ENCODE measurements around the gene HOXD4. TPM values are rescaled to one million over a fixed set of nuclear protein-coding genes. Genes with fewer than 3 reads are reported as not detected.

HOXD4 gene
- total and polyA plus RNA-seq, 2 of the 4 experiments (the other 2 are of a cell fraction) = not detected

DNA sequence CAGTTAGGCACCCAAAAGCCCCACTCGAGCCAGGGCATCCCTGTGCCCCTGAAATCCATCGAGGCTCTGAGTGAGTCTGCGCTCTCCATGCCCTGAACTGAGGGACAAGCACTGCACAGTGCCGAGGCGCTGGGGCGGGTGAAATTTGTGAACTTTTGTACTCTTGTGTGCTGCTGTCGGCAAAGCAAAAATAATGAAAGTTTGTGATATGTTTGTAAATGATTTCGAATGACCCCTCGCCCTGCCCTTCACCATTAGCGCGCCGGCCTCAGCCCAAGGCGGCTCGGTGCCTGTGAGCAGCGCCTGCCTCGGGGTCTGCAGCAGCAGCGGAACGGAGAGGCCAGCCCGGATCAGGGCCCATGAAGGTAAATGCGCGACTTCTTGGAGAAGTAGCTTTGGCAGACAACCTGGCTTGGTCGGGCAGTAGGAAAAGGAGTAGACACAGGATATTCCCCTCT lies 1.8 kb upstream of the HOXD4 start:
- 8% methylated on average over 12 of the region's 22 CpGs; no CpG with 5 or more reads in 1 of the 2 experiments for WGBS, 2 experiments (ENCODE audit: extremely low coverage in 2 of 2, insufficient read length in 1 of 2)
- no peak overlapping the region for H3K9ac ChIP-seq (ENCODE audit: low read depth, low read length)
- H2BK15ac ChIP-seq (ENCODE audit: low read depth, low read length) = no peak overlapping the region
- no peaks in the 10 kb centered on the region for H4K20me1 ChIP-seq (ENCODE audit: insufficient read depth, low read length)
- H2AK5ac ChIP-seq (ENCODE audit: low read depth, low read length) = no peak overlapping the region
- no peak overlapping the region for H3K18ac ChIP-seq (ENCODE audit: low read depth, low read length)
- ChIA-PET CTCF (no interaction called here), POLR2A (ENCODE audit: unreplicated experiment) (no interaction called here)
- DNase-seq (no peak), ATAC-seq (ENCODE audit: low read depth) (no peak)
- no peak overlapping the region for H2BK20ac ChIP-seq (ENCODE audit: low read depth, low read length)
- no peak overlapping the region for H3K27ac ChIP-seq (ENCODE audit: insufficient read depth, low read length)
- no peak overlapping the region for H3K4me3 ChIP-seq (ENCODE audit: insufficient read depth, low read depth, low read length)
- no peaks in the 10 kb centered on the region for H3K36me3 ChIP-seq (ENCODE audit: control insufficient read depth, insufficient read depth, low read length)
- H3K14ac ChIP-seq (replicated peaks; ENCODE audit: low read depth, low read length) = no peak overlapping the region
- H2BK120ac ChIP-seq (ENCODE audit: low read depth, low read length) = no peak overlapping the region
- no peaks in the 10 kb centered on the region for H3K4me1 ChIP-seq (ENCODE audit: control insufficient read depth, insufficient read depth, low read length)
- H3K9me1 ChIP-seq (ENCODE audit: insufficient read depth, low read length) = no peaks in the 10 kb centered on the region
- H3K23ac ChIP-seq (ENCODE audit: low read depth, low read length) = no peak overlapping the region
- no peak overlapping the region for H4K5ac ChIP-seq (ENCODE audit: low read depth, low read length)
- no TSS peak for BruUV-seq (replicated peaks)
- H4K8ac ChIP-seq (ENCODE audit: low read depth in 2 of 2, low read length in 2 of 2) = no peak overlapping the region
- no peak overlapping the region for H2AFZ ChIP-seq (replicated peaks; ENCODE audit: low read length, poor library complexity)
- no peak overlapping the region for H3K4me2 ChIP-seq (ENCODE audit: low read depth, low read length)
- no peak for TF ChIP-seq POLR2A (IDR thresholded peaks at IDR 0.05; ENCODE audit: low read depth, low read length)
- TF ChIP-seq, protein P1, sequence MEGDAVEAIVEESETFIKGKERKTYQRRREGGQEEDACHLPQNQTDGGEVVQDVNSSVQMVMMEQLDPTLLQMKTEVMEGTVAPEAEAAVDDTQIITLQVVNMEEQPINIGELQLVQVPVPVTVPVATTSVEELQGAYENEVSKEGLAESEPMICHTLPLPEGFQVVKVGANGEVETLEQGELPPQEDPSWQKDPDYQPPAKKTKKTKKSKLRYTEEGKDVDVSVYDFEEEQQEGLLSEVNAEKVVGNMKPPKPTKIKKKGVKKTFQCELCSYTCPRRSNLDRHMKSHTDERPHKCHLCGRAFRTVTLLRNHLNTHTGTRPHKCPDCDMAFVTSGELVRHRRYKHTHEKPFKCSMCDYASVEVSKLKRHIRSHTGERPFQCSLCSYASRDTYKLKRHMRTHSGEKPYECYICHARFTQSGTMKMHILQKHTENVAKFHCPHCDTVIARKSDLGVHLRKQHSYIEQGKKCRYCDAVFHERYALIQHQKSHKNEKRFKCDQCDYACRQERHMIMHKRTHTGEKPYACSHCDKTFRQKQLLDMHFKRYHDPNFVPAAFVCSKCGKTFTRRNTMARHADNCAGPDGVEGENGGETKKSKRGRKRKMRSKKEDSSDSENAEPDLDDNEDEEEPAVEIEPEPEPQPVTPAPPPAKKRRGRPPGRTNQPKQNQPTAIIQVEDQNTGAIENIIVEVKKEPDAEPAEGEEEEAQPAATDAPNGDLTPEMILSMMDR (conservative IDR thresholded peaks at IDR 0.05; ENCODE audit: low read depth, low read length) = no peak
- no peak for TF ChIP-seq RAD21 (IDR thresholded peaks at IDR 0.05; ENCODE audit: low read length)
- TF ChIP-seq CEBPB (IDR thresholded peaks at IDR 0.05; ENCODE audit: low read depth, low read length) = no peak
- TF ChIP-seq, protein P2, sequence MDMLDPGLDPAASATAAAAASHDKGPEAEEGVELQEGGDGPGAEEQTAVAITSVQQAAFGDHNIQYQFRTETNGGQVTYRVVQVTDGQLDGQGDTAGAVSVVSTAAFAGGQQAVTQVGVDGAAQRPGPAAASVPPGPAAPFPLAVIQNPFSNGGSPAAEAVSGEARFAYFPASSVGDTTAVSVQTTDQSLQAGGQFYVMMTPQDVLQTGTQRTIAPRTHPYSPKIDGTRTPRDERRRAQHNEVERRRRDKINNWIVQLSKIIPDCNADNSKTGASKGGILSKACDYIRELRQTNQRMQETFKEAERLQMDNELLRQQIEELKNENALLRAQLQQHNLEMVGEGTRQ (IDR thresholded peaks at IDR 0.05; ENCODE audit: low read depth, low read length) = no peak
- no peak for TF ChIP-seq FOS (IDR thresholded peaks at IDR 0.05; ENCODE audit: low read depth, low read length)
- TF ChIP-seq RCOR1 (IDR thresholded peaks at IDR 0.05; ENCODE audit: insufficient replicate concordance, low read length) = no peak
- no peak for TF ChIP-seq MAFK (IDR thresholded peaks at IDR 0.05; ENCODE audit: low read depth, low read length)
- TF ChIP-seq CHD1 (IDR thresholded peaks at IDR 0.05; ENCODE audit: low read depth, low read length) = no peak
- no peak for TF ChIP-seq BHLHE40 (IDR thresholded peaks at IDR 0.05; ENCODE audit: low read depth, low read length)
- no peak for TF ChIP-seq MXI1 (IDR thresholded peaks at IDR 0.05; ENCODE audit: borderline replicate concordance, low read depth, low read length)
- no peak for TF ChIP-seq NFE2L2 (IDR thresholded peaks at IDR 0.05; ENCODE audit: low read depth, low read length)
- TF ChIP-seq, protein P3, sequence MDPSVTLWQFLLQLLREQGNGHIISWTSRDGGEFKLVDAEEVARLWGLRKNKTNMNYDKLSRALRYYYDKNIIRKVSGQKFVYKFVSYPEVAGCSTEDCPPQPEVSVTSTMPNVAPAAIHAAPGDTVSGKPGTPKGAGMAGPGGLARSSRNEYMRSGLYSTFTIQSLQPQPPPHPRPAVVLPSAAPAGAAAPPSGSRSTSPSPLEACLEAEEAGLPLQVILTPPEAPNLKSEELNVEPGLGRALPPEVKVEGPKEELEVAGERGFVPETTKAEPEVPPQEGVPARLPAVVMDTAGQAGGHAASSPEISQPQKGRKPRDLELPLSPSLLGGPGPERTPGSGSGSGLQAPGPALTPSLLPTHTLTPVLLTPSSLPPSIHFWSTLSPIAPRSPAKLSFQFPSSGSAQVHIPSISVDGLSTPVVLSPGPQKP (IDR thresholded peaks at IDR 0.05; ENCODE audit: borderline replicate concordance, low read depth, low read length) = no peak
- TF ChIP-seq SMC3 (IDR thresholded peaks at IDR 0.05; ENCODE audit: low read depth, low read length) = no peak
- TF ChIP-seq MAZ (IDR thresholded peaks at IDR 0.05; ENCODE audit: borderline replicate concordance, low read depth, low read length) = no peak
- no peak for TF ChIP-seq RFX5 (IDR thresholded peaks at IDR 0.05; ENCODE audit: low read depth, low read length)
- in situ Hi-C loops (cut with MboI; ENCODE audit: low sequenced_read_pairs) = no loop called here
- H3K4ac ChIP-seq (ENCODE audit: low read depth, low read length) = no peak overlapping the region
- intact Hi-C loops (cut with micrococcal nuclease) = no loop called here
- H2BK5ac ChIP-seq (ENCODE audit: low read depth, low read length, poor library complexity, severe bottlenecking) = no peak overlapping the region
- dilution Hi-C loops (cut with HindIII; ENCODE audit: low sequenced_read_pairs, unreplicated experiment) = no loop called here
- peaks cover 8% of the 10 kb centered on the region for H3K9me3 ChIP-seq (ENCODE audit: control insufficient read depth, insufficient read depth, low read length)
- H2AK9ac ChIP-seq (replicated peaks; ENCODE audit: low read depth, low read length, poor library complexity) = no peak overlapping the region
- no peaks in the 10 kb centered on the region for H3K79me1 ChIP-seq (ENCODE audit: low read depth in 1 of 2, low read length in 2 of 2)
- no peak overlapping the region for H4K91ac ChIP-seq (ENCODE audit: insufficient read depth, low read depth, low read length)
- H3K27me3 ChIP-seq (ENCODE audit: control insufficient read depth, insufficient read depth, low read length) = peaks cover 85% of the 10 kb centered on the region
- no peak overlapping the region for H3K56ac ChIP-seq (ENCODE audit: extremely low read depth, insufficient read depth, low read length)
